KMS-11 (cell line): ENCODE results near the gene TMA7.

Experiments
- H2AFZ ChIP-seq: fragments of 200-600 bp; sonication (generic); 2 replicates; pipeline ENCODE4 v1.6.1; 2016; ENCODE audit warnings: antibody characterized with exemption, mixed run types, low read depth
- H3K27ac ChIP-seq: fragments of 200-600 bp; sonication (generic); 2 replicates; pipeline ENCODE4 v1.6.1; 2016; ENCODE audit warnings: mild to moderate bottlenecking, mixed run types
- H3K27me3 ChIP-seq: fragments of 200-600 bp; sonication (generic); 2 replicates; pipeline ENCODE4 v1.6.1; 2017; ENCODE audit warnings: mild to moderate bottlenecking, low read depth, mixed run types, moderate library complexity; ENCODE audit not compliant: insufficient read depth
- H3K36me3 ChIP-seq: fragments of 200-600 bp; sonication (generic); 2 replicates; pipeline ENCODE4 v1.6.1; 2017; ENCODE audit warnings: mild to moderate bottlenecking, mixed run types; ENCODE audit not compliant: insufficient read depth
- H3K4me1 ChIP-seq: fragments of 200-600 bp; sonication (generic); 2 replicates; pipeline ENCODE4 v1.6.1; 2016; ENCODE audit warnings: mild to moderate bottlenecking, low read depth, mixed run types; ENCODE audit not compliant: poor library complexity, severe bottlenecking
- H3K4me2 ChIP-seq: fragments of 200-600 bp; sonication (generic); 2 replicates; pipeline ENCODE4 v1.7.0; 2016; ENCODE audit warnings: mild to moderate bottlenecking, mixed run types
- H3K4me3 ChIP-seq: fragments of 200-600 bp; sonication (generic); IDR thresholded peaks from 2 replicates; pipeline ENCODE4 v1.6.1; 2017; ENCODE audit warnings: low read depth, low read length, mixed read lengths; ENCODE audit not compliant: insufficient read depth
- H3K79me2 ChIP-seq: fragments of 200-600 bp; sonication (generic); 2 replicates; pipeline ENCODE4 v1.6.1; 2016; ENCODE audit warnings: low read depth, mixed run types; ENCODE audit not compliant: insufficient read depth
- H3K9ac ChIP-seq: fragments of 200-600 bp; sonication (generic); 2 replicates; pipeline ENCODE4 v1.6.1; 2016; ENCODE audit warnings: mild to moderate bottlenecking, mixed run types
- H4K20me1 ChIP-seq: fragments of 200-600 bp; sonication (generic); 2 replicates; pipeline ENCODE4 v1.6.1; 2016; ENCODE audit warnings: mild to moderate bottlenecking, mixed run types; ENCODE audit not compliant: insufficient read depth
- TF ChIP-seq, protein P1 (sequence below): fragments of 200-600 bp; sonication (generic); conservative IDR thresholded peaks from 2 replicates; pipeline ENCODE4 v1.6.1; 2017; ENCODE audit warnings: low read depth, mild to moderate bottlenecking, antibody characterized with exemption, low read length, moderate library complexity, mixed read lengths

TMA7 gene

GRCh38 chr3:48402281-48402732 is 37.8 kb upstream of the TMA7 start:
- Histone ChIP-seq H3K4me1 (no peaks in the 10 kb centered on the region), H3K4me3 (no peak overlapping the region), H3K4me2 (no peak overlapping the region), H2AFZ (no peak overlapping the region), H3K9ac (no peak overlapping the region), H4K20me1 (no peaks in the 10 kb centered on the region), H3K27me3 (no peaks in the 10 kb centered on the region), H3K36me3 (no peaks in the 10 kb centered on the region), H3K27ac (no peak overlapping the region), H3K79me2 (no peaks in the 10 kb centered on the region)
- TF ChIP-seq, protein P1, sequence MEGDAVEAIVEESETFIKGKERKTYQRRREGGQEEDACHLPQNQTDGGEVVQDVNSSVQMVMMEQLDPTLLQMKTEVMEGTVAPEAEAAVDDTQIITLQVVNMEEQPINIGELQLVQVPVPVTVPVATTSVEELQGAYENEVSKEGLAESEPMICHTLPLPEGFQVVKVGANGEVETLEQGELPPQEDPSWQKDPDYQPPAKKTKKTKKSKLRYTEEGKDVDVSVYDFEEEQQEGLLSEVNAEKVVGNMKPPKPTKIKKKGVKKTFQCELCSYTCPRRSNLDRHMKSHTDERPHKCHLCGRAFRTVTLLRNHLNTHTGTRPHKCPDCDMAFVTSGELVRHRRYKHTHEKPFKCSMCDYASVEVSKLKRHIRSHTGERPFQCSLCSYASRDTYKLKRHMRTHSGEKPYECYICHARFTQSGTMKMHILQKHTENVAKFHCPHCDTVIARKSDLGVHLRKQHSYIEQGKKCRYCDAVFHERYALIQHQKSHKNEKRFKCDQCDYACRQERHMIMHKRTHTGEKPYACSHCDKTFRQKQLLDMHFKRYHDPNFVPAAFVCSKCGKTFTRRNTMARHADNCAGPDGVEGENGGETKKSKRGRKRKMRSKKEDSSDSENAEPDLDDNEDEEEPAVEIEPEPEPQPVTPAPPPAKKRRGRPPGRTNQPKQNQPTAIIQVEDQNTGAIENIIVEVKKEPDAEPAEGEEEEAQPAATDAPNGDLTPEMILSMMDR: no peak

DNA sequence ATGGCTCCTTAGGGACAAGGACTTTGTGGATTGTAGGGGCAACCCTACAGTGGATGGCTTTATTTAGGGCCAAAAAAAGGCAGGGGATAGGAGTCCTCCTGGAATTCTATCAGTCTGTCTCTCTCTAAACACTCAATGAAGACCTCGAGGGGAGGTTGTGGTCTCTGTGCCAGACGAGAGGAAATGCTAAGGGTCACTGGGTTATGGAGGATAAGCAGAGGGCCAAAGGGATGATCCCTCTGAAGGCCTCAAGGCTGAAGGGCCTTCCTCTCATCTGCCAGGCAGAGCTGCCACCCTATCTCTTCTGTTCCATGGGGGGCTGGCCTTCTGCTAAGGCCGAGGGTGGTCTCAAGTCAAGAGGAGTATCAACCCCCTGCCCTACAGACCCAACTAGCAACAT is 37.1 kb upstream of the TMA7 start:
- Histone ChIP-seq H3K36me3 (no peaks in the 10 kb centered on the region), H3K27ac (no peak overlapping the region)
- TF ChIP-seq, protein P1: no peak

DNA sequence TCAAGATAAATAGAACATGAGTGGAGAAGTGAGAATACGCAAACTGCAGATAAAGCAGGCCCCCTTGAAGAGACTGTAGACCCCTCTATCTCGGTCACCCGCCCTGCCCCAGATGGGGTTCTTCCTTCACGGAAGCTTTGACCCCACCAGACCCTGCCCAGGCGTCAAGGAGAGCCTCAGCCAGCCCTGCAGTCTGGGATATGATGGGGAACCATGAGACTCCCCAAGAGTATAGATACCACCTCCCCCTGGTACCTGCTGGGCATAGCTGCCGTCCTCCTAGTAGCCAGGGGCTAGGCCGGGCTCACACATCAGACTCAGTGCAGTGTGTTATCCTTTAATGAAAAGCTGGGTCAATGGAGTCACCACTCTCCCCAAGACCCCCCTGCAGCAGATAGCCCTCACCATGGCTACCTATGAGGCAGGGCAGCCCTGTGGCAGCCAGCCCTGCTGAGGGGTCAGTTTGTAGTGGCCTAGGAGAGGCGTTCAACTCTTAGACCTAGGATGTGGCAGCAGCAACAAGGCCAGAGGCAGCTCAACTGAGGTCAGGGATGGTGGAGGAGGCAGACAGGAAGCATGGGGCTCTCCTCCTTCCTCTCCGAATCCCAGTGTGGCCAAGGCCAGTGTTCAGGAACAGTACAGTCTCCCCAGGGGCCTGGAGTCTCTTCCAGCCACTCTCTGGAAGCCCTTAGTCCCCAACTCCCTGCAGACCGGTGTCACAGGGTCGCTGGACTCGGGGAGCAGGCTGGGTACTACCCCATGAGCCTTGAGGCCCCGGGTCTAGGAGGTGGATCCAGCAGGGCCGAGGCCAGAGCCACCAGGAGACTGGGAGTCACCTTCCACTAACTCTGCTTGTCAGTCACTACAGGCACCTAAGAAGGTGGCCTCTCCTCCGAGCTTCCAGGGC is 36.3 kb upstream of the TMA7 start:
- Histone ChIP-seq H3K27ac (no peak overlapping the region), H3K27me3 (no peaks in the 10 kb centered on the region), H3K36me3 (no peaks in the 10 kb centered on the region), H4K20me1 (no peaks in the 10 kb centered on the region), H3K4me2 (no peak overlapping the region), H3K9ac (no peak overlapping the region), H3K79me2 (no peaks in the 10 kb centered on the region), H3K4me1 (no peaks in the 10 kb centered on the region), H3K4me3 (no peak overlapping the region), H2AFZ (no peak overlapping the region)
- TF ChIP-seq, protein P1: no peak

More for the DNA sequence above, 37.1 kb upstream of the TMA7 start:
- H4K20me1 ChIP-seq: no peaks in the 10 kb centered on the region
- no peak overlapping the region for H3K4me3 ChIP-seq
- H3K4me1 ChIP-seq: no peaks in the 10 kb centered on the region
- no peak overlapping the region for H3K4me2 ChIP-seq
- no peaks in the 10 kb centered on the region for H3K79me2 ChIP-seq
- H3K27me3 ChIP-seq: no peaks in the 10 kb centered on the region
- H2AFZ ChIP-seq: no peak overlapping the region
- H3K9ac ChIP-seq: no peak overlapping the region

DNA sequence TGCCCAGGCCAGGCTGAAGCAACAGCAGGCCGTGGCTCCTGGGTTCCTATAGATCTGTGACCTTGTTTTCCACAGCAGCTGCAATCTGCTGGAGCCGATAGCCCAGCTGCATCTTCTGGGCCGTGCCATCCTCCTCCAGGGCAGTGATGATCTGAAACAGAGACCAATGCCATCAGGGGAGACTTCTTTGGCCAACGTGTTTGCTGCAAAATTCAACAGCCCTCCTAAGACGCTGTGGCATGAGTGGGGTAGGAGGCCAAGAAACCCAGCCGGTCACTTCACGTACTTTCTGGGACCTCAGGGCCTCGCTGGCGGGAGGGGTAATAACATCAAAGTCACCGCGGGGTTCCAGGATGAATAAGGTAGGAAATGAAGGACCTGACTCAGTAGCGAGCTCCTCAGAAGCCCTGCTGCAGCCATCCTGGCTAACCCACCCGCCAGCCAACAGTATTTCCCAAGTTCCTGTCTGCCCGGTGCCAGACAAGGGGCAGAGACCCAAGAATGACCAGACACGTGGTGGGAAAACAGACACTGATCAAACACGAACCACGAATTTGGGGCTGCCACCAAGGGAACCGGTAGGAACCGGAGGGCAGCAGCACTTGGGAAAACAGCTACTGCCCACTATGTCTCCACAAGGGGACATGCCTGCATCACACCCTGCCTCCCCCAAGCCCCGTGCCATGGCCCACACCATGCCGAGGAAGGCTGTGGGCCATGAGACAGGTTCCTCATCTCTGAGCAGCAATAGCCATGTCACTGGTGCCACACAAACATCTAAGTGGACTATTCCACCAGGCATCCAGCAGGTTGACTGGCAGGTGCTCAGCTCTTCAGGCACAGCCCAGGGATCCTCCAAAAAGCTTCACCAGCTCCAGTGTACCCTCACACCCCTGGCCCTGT is 35.4 kb upstream of the TMA7 start:
- Histone ChIP-seq H3K4me3 (no peak overlapping the region), H3K27me3 (no peaks in the 10 kb centered on the region), H2AFZ (no peak overlapping the region), H3K4me2 (no peak overlapping the region), H4K20me1 (no peaks in the 10 kb centered on the region), H3K27ac (no peak overlapping the region), H3K79me2 (no peaks in the 10 kb centered on the region), H3K4me1 (no peaks in the 10 kb centered on the region), H3K36me3 (no peaks in the 10 kb centered on the region), H3K9ac (no peak overlapping the region)
- TF ChIP-seq, protein P1: no peak
